Epithelial cell of proximal tubule (primary cell): ENCODE results near the gene LMF1. TPM values are rescaled to one million over a fixed set of nuclear protein-coding genes. Genes with fewer than 3 reads are reported as not detected.

Experiments
- DNase-seq: peaks from one replicate; pipeline ENCODE4 v3.0.0-alpha.2; 2011; ENCODE audit warnings: low read depth
- H3K4me3 ChIP-seq: 2 replicates; pipeline ENCODE4 v1.5.1; 2011; ENCODE audit warnings: low read depth, mild to moderate bottlenecking, low read length
- CTCF ChIP-seq: conservative IDR thresholded peaks from 2 replicates; pipeline ENCODE4 v1.5.1; 2012; ENCODE audit warnings: low read depth, mild to moderate bottlenecking, low read length
- total RNA-seq: library from RNA; depleted of rRNA; stranded (reverse); fragments of >200 nt; gene quantifications from 2 replicates; pipeline ENCODE4 v1.2.3, GENCODE V29; 2015

The LMF1 gene
- total RNA-seq, 1 donor from 2014 or later = 8.2 TPM

- DNase-seq = peak; percentile 51
Measured at GRCh38 chr16:931626-932500, 38.9 kb downstream of the LMF1 start.

DNA sequence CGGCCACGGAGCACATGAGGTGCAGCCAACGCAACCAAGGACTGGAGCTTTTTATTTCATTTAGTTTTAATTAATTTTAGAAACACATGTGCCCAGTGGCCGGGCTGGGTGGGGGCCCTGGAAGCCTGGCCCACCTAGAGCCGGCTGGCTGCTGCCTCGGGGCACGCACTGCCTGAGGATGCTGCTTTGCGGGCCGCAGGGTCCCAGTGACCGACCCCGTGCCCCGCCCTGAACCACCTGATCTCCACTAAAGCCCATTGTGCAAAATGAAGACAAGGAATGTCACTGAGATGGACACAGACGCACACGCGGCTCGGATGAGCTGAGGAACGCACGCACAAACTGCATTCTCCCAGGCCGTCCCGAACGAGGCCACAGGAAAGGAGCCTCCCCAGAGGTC, 39.6 kb downstream of the LMF1 start:
- DNase-seq = no peak
- no peak for TF ChIP-seq CTCF
- H3K4me3 ChIP-seq = no peak overlapping the region

More at GRCh38 chr16:931626-932500, 38.9 kb downstream of the LMF1 start:
- TF ChIP-seq CTCF = no peak
- H3K4me3 ChIP-seq = no peak overlapping the region

DNA sequence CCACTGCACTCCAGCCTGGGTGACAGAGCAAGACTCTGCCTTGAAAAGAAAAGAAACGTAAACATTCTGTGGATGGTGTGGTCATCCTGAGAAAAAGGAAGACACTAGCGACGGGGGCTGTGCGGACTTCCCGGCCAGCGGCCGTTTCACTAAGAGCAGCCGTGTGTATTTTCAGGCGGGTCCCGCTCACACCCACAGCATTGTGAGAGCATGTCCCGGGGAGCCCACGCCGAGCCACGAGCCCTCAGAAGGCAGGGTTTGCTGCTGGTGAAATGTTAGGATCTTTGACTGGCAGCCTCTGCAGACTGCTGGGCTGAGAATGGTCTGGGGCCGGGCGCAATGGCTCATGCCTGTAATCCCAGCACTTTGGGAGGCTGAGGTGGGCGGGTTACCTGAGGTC, 40.3 kb downstream of the LMF1 start:
- TF ChIP-seq CTCF = no peak
- H3K4me3 ChIP-seq = no peak overlapping the region
- DNase-seq = no peak

DNA sequence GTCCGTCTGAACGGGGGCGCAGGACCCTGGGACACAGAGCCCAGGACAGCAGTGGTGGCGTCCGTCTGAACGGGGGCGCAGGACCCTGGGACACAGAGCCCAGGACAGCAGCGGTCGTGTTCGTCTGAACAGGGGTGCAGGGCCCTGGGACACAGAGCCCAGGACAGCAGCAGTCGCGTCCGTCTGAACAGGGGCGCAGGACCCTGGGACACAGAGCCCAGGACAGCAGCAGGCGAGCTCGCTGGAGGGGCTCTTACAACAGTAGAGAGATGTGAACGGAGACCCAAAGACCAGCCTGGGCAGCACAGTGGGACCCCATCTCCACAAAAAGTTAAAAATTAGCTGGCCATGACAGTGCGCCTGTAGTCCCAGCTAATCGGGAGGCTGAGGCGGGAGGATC, 40.7 kb downstream of the LMF1 start:
- no peak for TF ChIP-seq CTCF
- no peak for DNase-seq
- H3K4me3 ChIP-seq = no peak overlapping the region

DNA sequence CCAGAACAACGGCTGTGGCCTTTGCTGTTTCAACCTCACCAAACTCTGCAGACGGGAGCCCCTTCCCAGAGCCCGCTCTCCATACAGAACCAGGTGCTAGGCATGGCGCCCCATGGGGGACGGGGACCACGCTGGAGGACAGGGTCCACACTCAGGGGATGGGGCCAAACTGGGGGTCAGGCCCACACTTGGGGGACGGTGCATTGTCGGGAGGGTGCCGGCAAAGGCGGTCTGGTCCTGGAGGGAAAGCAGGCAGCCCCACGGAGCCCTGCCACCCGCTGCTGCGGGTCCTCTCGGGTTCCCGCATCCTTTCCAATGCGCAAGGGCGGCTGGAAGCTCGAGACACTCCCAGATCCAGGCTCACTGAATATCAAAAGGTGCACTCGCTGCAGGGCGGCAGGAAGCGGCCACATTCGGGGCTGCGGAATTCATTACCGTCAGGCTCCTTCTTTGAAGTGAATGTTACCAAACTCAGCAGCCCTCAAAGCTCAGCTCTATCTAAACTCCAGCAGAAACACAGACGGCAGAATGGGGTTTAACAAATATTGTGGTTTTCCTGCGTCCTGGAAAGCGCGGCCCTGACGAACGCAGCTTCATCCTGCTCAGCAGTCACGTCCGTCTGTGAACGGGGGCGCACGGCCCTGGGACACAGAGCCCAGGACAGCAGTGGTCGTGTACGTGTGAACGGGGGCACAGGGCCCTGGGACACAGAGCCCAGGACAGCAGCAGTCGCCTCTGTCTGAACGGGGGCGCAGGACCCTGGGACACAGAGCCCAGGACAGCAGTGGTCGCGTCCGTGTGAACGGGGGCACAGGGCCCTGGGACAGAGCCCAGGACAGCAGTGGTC, 41.3 kb downstream of the LMF1 start:
- H3K4me3 ChIP-seq = no peak overlapping the region
- no peak for DNase-seq
- TF ChIP-seq CTCF = no peak

GRCh38 chr16:928526-928925, 42.3 kb downstream of the LMF1 start:
- TF ChIP-seq CTCF = no peak
- no peak overlapping the region for H3K4me3 ChIP-seq
- DNase-seq = no peak
